SIG-M5 treated with dmso at 0.1 percent for 504 hours (cell line): ENCODE measurements around the gene SP110.

Experiments
- DNase-seq: peaks from one replicate; lab custom pipeline; 2025; ENCODE audit not compliant: unreplicated experiment; lab: John Stamatoyannopoulos, UW

SP110 gene

DNA sequence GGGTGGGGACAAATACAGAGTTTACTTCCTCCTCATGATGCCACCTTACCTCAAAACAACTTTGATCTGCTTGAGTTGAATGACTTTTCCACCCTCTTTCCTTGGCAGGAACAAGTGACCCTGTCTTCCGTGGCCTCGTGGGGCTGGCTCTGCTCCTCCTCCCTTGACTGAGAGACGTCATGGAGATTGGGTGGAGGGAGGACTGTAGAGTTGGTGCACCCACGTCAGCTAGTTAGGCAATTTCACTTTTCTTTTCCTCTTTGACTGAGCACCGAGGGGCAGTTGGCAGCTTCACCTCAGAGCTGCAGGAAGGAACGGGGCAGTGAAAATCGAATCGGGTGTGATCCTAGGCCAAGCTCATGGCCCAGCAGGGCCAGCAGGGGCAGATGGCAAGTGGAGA is 5.7 kb upstream of the SP110 start, which contains the start of gene SP140:
Gene SP140, plus strand, starts transcription at position 251 of the 400 bp plus-strand sequence. Its CDS starts 109 bp downstream, at position 360.
- DNase-seq, result peak; percentile 57

DNA sequence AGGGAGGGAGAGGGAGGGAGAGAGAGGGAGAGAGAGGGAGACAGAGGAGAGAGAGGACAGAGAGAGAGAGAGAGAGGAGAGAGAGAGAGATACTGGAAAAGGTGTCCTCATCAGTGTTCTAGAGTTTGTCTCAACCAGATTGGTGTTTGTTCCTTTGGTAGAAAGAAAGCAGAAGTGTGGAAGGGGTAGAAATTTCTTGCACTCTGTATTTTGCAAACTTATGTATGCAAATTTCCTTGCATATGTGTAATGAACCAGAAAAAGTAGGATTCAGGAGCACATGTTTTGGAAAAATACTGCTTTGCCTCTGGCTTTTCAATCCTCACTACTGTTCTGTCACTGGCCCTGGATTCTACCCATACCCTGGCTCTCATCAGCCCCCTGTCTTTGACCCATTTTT is 4.7 kb upstream of the SP110 start:
- no peak for DNase-seq

DNA sequence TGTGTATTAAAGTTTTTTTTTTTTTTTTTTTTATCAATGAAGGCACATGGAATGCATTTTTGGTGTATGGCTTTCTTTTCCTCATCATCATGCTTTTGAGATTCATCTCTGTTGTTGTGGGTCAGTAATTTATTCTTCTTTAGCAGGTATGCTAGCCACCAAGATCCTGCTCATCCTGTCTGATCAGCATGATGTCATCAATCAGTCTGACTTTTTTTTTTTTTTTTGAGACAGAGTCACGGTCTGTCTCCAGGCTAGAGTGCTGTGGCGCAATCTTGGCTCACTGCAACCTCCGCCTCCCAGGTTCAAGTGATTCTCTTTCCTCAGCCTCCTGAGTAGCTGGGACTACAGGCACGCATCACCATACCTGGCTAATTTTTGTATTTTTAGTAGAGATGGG is 3.0 kb upstream of the SP110 start:
- DNase-seq, result peak; percentile 23

DNA sequence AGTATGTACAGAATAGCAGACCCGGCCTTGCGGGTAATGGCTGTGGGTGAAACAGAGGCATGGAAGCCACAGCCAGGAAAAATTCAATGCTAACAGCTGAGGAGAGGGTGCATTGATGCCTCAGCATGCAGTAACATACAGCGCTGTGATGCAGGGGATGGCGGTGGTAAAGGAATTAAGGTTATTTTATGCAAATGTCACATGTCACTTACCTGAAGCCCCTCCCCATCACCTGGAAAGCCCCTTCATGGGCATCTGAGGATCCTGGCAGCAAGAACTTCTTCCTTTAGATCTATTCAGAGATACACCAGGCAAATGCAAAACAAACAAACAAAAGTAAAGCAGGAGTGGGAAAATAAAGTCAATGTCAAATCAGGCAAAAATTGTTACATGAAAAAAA is 1.7 kb upstream of the SP110 start:
- no peak for DNase-seq

DNA sequence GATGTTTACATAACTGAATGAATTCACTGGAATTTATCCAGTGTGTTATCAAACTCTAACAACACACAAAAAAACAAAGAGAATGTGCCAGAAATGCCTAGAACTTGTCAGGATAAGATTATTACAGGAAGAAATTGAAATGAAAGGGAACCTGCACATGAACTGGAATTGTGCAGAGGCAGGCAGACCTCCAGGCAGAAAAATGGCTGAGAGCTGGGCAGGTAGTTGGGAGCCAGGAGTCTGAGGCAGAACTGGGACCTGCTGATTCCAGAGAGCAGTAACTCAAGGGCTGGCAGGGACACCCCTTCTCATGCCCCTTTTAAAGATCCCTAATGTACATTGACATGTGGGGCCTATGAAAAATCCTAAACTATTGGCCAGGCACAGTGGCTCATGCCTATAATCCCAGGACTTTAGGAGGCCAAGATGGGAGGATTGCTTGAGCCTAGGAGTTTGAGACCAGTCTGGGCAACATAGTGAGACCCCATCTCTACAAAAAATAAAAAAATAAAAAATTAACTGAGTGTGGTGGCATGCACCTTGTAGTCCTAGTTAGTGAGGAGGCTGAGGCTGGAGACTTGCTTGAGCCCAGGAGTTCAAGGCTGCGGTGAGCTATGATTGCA is 674 bp upstream of the SP110 start:
- DNase-seq, result no peak

DNA sequence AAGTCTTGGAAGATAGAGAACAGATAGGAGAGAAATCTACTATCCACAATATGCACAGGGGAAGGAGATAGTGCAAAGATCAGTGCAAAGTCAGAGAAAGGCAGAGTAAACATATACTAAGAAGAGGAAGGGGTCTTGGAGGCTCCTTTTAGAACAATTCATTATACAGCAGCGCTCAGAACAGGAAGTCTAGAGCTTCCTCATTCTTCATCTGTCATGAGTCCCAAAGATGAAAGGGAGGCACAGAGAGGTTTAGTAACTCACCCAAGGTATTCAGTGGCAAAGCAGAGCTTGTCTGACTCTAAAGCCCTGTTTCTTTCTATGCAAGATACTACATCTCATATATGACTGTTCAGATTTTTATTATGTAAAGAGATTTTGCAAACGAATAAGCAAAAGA is 1.4 kb downstream of the SP110 start:
- peak; percentile 81 for DNase-seq

DNA sequence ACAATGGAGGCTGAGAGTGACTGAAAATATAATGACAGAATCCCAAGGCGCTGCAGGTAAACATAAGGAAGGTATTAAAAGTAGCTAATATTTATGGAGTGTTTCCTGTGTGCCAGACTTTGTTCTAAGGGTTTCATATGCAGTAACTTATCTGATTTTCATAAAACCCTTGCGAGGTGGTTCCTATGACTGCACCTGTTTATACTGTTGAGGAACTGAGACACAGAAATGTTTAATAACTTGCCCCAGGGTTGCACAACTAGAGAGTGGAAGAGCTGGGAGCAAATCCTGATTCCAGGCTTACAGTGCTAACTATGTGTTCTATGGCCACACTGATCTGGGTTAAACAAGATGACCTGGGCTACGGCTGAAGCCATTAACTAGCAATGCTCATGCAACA is 2.4 kb downstream of the SP110 start:
- no peak for DNase-seq

DNA sequence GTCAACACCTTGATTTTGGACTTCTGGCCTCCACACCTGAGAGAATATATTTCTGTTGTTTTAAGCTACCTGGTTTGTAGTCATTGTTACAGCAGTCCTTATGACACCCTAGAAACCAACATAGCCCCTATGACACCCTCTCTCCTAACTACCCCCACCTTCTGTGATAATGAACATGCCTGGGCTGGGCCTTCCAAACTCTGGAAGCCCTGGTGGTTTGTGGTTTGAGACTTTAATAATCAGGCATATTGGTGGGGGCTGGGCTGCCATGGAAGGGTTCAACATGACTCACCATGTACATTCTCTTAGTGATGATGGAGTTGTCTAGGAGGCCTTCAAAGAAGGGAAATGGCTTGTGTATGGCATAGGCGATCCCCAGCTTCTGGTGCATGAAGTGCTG is 3.3 kb downstream of the SP110 start:
- DNase-seq, result no peak

DNA sequence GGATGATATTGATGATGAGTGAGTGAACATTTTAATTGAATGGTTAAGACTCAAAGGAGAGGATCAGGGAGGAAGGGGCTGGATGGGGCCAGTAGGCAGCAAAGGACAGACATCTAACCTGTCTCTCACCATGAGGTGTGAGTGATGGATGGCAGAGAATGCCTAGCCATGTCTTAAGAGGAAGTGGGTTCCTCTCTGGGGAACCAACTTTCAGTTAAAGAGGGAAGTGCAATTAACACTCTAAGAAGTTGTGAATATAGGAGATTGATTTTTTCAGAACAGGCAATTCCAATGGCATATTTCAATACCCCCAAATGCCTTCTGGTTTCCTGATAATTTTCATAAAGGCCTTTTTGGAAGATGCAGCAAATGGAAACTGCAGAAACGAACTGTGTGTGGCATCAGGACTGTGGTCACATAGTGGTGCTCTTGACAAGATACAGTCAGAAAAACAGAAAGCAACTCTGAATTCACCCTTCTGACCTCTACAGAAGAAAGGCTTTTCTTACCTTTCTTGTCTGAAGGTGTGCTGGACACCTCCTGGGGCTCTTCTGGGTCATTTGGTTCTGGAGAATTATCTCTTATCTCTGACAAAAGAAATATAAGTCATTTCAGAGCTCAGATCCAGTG is 10.2 kb downstream of the SP110 start:
- peak; percentile 34 for DNase-seq

DNA sequence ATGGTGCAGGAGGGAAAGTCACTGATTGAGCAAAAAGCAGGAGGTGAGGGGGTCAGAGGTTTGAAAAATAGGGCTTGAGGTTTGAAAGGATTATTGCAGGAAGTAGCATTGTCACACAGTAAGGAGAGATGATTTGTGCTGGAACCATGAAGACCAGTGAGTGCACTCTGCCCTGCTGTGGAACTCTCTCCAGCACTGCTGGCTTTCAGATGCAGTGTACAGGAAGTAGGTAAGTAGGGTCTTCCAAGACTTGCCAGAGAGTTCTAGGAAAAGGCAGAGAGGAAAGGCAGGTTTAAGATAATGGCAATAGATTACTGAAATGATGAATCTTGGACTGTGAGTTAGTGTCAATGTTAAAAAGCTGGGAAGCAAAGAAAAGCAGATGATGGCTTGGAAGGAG is 11.2 kb downstream of the SP110 start:
- DNase-seq, result no peak

DNA sequence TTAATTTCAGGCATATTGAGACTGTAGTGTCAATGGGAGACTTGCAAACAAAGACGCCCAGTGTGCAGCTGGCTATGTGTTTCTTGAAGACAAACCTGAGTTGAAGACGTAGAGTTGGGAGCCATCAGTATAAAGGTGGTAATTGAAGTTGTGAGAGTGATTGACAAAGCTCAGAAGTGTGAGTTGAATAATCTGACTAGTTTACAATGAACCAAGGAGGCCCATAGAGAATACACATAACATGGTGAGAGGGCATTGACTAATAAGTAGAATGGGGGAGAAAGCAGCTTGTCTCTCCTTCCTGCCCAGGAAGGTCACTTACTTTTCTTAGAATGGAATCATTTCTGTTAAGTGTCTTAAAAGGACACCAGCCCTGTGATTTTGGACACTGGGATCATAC is 14.1 kb downstream of the SP110 start:
- no peak for DNase-seq

DNA sequence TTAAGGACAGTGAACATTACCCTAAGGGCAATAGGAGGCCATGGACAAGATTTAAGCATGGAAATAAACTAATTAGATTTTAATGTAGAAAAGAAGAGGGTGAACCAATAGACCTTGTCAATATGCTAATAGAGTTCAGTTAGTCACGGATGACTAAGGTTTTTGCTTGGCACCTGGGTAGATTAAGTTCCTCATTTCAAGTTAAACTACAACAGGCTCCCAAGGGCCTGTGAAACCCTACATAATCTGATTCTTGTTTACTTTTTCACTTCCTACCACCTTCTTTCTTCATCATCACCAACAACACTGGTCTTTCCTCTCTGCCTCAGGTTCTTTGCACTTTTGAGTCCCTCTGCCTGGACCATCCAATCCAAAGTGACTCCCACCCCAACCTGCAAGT is 14.8 kb downstream of the SP110 start:
- peak; percentile 14 for DNase-seq

DNA sequence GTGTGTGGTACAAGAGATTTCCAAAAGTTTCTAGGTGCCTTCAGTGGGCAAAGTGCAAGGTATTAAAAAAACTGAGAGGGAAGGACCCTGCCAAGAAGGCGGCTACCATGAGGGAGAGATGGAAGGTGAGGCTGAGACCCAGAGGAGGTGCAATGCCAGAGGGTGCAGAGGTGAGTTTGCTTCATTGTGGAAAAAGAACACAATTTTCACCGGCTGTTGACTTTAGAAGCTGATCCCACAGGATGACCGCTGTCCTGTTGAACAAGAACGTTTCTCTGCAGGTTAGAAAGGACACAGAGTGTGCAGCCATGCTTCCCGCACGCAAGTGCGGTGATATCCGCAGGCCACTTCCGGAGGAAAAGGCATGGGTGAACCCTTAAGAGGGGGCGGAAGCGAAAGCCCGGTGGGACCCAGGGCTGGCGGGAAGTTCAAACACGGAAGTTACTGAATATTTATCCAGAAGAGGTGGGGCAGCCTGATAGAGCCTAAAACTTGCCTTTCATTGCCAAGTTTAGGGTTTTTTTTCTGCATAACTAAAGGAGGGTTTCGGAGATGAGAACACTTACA is 16.6 kb downstream of the SP110 start:
- no peak for DNase-seq

DNA sequence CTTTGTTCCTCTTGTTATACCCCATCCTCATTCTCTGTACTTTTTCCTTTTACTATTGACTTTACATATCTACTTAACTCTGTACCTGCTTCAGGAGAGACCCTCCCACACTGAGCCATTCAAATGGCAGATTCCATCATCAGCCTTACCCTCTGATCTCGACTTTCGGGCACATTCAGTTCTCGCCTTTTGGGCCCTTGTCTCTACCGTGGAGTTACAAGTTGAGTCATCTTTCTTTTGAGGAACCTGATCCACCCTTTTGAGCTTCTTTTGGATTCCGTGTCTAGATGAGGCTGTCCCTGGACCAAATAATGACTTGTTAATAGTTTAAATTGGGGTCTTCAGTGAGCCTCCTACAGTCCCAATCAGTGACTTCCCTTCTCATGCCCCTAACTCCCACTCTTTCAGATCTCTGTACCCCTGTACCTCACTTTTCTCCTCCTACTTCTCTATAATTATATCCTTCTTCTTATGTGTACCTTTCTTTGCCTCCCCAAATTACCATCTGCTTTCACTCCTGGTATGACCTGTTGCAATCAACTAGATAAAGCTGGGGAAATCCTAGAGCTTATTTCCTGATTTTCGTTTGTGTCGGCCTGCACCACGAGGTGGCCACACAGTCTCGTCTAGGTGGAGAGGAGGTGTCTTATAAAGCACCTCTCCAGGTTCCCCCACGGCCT is 17.2 kb downstream of the SP110 start:
- DNase-seq, result peak; percentile 1

DNA sequence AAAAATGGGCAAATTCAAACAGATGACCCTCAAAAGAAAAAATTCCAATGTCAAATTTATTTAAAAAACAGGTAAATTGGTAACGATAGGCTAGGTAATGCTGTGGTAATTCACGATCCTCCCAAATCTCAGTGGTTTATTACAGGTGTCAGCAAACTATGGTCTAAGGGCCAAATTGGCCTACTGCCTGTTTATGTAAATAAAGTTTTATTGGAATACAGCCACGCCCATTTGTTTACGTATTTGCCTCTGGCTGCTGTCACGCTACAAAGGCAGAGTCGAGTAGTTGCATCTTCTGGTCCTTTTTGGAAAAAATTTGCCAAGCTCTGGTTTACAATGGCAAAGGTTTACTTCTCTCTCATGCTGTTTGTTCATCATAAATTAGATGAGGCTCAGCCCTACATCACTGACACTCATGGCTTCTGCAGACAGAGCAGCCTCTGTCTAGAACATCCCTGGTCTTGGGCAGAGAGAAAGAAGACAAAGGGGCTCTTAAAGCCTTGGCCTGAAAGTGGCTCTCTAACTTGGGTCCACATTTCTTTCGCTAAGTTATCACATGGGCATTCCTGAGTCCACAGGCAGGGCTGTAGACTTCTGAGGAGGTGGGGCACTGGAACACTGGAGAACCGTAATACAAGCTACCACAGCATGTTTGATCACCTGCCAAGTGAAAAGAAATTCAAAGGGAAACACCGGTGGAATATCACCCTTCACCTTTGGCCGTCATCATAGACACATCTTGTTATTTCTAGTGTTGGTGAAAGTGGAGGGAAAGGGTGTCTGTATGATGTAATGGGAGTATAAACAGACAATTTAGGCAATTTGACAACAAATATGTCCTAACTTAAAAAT is 34.8 kb downstream of the SP110 start:
- no peak for DNase-seq

DNA sequence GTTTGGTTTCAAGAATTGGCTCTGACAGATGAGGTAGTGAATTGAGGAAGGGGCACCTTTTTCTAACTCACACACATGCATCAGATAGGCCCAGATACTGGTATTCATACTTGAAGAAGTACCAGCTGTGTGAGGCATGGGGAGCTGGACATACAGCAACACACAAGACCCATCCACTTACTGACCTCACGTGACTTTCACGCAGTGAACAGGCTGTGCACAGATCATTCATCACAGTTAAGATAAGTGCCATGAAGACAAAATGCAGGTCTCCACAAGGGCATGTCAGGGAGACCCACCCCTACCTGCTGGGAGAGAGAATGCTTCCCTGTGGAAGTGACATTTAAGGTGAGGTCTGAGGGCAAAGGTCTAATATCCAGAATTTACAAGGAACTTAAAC is 38.6 kb downstream of the SP110 start:
- DNase-seq, result no peak

DNA sequence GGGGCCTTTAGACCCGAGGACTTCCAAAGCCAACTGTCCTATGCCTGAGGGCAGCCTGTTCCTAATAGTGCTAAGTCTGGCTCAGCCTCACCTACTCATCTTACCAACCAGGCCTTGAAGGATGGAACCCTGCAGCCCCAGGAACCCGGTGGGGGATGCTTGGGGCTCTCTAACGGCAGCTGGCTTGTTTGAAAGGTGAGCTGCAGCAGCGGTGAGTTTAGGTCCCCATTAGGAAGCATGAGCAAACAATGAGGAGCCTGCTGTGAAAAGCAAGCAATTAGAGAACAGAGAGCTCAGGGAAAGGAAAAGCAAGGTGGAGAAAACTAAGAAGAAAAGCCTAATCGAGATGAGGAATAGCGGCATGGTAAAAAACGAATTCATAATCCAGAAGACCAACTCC is 39.9 kb downstream of the SP110 start:
- no peak for DNase-seq

DNA sequence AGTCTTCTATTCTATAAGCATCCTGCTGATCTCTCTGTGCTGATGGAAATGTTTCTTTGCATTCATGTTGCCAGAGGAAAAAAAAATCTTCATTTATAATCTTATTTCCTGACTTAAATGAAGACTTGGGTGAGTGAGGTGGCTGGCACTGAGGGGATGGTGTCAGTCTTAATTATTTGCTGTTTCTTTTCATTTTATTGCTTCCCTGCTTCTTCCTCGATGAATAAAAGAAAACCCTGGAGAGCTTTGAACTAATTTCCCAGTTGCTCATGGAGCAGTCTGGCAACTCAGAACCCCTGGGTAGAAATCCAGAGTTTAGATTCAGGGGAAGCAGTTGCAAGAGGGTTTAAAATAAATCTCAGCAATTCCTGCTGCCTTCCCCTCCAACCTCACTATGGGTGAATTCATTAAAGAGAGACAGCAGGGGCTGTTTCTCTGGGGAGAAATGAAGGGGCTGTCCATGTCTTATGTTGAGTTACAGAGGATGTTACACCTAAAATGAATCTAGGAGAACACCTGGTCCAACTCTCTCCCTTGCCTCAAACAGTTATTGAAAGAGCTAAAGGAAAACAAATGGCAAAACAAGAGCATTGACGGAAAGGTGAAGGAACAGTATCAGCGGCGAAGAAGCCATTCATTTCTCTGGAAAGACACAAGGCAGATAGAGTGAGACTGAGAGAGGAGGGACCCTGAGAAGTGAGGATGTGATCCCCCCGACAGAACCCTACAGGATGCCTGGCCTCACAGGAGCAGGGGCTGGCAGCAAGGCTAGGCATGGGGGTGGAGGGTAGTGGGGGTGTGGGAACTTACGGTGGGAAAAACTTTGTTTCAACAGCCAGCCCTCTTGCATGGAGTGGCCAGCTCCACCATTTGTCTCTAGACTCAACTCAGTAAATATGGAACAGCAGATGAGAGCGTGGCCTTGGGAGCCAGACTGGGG is 41.0 kb downstream of the SP110 start:
- no peak for DNase-seq

DNA sequence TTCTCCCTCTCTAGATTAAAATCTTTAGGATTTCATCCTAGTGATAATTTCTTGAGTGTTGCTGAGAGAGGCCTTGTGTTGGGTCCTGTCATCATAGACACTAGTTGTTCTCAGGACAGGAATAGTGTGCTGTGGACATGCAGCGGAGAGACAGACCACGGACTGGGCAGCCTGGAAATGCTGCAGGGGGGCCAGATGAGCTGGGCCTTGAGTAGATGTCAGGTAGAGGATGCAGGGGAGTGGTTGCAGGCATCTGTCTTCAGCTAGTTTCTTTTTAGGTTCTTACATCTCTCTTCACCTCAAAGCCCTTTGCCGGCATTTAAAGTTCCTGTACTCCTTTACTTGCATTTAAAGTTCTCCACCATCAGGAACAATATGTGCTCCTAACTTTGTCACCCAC is 42.8 kb downstream of the SP110 start:
- no peak for DNase-seq

DNA sequence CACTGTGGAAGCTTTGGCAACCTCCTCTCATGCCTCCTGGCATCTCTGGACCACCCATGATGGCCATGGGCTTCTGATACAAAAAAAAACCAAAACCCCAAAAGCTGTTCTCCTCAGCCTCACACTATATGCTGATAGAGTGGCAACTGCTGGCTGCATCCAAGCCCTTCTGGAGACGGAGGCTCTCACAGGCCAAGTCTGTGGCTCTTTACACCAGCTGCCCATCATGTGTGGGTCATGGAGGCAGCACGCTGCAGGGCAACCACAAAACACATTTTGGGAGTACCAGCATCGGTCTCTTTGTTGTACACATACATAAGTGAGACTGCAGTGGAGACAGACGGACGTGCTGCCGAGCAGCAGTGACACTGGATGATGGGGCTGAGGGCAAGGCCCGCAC is 45.3 kb downstream of the SP110 start:
- DNase-seq, result no peak
